ENCODE results near the gene ZNF486.
"Not testable (repeated sequence)": the region's sequence is repeated elsewhere in the genome, so short reads cannot be mapped to it uniquely, and the experiment has no call there.

The ZNF486 gene

DNA sequence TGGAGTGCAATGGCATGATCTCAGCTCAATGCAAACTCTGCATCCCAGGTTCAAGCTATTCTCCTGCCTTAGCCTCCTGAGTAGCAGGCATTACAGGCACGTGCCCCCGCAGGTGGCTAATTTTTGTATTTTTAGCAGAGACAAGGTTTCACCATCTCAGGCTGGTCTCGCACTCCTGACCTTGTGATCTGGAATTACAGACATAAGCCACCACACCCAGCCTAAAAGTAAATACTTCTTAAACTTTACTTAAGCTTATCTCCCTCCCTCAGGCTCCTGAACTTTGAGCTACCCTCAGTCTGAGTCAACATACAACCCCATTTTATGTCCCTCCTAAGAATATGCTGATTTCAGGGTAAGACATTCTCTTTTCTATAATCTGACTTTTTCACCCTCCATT lies 66.1 kb downstream of the ZNF486 start:
- DNase-seq (ENCODE audit: low read depth): no peak

DNA sequence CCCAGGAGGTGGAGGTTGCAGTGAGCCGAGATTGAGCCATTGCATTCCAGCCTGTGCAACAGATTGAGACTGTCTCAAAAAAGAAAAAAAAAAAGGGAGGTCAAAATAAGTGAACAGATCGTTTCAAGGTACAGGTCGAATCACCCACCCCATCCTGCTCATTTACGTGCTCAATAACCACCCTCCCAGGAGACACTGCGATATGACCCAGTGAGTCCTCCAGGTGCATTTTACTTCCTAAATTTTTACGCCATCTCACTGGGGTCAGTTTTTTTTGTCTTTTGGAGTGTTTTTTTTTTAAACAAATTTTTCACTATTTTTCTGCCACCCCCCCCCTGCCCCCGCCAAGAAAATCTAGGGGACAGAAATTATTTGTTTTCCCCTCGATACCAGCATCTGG lies 68.1 kb downstream of the ZNF486 start:
- no peak for DNase-seq (ENCODE audit: low read depth)

DNA sequence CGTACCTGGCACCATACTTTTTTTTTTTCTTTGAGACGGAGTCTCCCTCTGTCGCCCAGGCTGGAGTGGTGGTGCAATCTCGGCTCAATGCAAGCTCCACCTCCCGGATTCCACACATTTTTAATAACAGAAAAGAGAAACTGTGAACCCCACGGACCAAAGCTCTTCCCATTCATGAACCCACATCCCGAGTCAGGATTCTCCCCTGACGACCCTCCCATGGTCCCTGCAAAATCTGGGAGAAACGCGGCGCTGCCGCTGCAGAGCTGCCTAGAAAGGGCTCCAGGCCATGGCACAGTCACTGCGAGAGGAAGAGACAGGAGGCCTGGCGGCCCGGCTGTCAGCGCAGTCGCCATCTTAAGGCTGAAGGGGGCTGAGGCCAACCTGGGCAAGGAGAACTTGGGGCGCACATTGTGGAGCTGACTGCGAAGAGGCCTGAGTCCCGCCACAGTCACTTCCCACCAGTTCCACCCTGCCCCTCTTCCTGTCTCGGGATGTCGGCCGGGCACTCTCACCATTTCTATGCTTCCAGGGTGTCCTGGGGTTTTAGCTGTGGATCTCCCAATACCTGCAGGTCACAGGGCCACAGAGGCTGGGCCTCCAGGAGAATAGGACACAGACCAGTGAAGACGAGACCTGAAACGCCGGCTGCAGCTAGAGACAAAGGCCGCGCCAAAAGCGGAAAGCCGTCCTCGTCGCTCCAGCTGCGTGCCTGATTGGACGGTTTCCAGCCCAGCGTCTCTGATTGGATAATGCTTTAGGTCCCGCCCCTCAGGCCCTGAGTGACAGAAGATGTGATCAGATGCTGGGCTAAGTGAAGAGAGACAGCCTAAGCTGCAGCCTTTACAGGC lies 71.0 kb downstream of the ZNF486 start:
- peak; percentile 75 for DNase-seq (ENCODE audit: low read depth)

DNA sequence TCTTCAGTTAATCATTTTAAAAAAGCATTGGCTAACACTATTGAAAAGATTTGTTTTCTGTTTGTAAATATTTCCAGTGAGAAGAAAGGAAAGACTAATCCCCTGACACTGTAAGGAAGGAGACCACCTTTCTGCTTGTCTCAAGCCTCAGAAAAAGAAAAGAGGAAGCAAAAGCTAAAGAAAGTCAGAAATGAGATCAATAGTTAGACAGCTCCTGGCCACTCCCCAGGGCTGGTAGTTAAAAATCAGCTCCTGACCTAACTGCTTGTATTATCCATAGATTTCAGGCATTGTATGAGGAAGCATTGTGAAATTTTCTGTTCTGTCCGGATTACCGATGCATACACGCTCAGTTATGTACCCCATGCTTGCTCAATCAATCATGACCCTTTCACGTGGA lies 76.6 kb downstream of the ZNF486 start:
- no peak for DNase-seq (ENCODE audit: low read depth)

DNA sequence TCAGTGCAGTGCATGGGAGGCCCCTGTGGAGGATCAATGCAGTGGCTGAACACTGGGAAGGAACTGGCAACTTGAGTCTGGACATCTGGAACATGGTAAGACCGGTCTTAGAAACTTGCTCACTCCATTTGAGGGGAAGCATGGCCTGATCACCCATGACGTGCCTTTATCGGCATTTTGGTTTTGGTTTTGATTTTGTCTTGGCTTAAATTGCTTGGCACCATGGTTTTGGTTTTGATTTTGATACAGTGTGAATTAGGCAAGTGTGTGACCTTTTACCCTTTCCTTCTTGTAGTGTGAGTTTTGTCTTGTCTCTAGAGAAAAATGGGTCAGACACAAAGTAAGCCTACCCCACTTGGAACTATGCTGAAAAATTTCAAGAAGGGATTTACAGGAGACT lies 77.3 kb downstream of the ZNF486 start:
- DNase-seq (ENCODE audit: low read depth): no peak

DNA sequence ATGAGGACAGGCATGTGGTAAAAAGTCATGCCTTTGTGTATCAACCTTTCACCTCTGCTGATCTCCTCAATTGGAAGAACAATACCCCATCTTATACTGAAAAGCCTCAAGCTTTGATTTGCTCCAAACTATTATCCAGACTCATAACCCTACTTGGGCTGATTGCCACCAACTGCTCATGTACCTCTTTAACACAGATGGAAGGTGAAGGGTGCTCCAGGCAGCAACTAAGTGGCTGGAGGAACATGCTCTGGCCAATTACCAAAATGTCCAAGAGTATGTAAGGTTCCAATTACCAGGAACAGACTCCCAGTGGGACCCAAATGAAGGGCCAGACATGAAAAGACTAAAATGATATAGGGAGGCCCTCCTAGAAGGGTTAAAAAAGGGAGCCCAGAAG lies 78.3 kb downstream of the ZNF486 start:
- DNase-seq (ENCODE audit: low read depth): no peak

DNA sequence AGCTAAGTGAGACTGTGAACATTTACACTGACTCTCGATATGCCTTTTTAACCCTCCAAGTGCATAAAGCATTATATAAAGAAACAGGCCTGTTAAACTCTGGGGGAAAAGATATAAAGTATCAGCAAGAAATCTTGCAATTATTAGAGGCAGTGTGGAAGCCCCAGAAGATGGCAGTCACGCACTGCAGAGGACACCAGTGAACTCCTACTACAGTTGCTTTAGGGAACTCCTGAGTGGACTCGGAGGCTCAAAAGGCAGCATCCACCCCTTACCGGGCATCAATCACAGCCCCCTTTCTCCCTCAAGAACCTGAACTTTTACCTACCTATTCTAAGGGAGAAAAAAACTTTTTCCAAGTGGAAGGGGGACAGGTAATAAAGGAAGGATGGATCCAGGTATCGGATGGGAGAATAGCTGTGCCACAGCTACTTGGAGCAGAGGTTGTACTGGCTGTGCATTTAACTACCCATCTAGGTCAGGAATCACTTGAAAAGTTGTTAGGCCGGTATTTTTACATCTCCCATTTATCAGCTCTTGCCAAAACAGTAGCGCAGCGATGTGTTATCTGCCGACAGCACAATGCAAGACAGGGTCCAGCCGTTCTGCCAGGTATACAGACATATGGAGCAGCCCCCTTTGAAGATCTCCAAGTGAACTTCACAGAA lies 80.1 kb downstream of the ZNF486 start:
- no peak for DNase-seq (ENCODE audit: low read depth)

DNA sequence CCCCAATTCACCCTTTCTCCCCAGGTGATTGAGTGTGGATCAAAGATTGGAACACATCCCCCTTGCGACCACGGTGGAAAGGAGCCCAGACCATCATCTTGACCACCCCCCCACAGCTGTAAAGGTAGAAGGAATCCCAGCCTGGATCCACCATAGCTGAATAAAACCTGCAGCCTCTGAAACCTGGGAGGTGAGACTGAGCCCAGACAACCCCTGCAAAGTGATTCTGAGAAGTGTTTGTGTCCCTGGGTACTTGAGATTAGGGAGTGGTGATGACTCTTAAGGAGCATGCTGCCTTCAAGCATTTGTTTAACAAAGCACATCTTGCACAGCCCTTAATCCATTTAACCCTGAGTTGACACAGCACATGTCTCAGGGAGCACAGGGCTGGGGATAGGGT lies 81.2 kb downstream of the ZNF486 start:
- not testable (repeated sequence) for DNase-seq (ENCODE audit: low read depth)

All from stimulated activated CD4-positive, alpha-beta T cell treated with anti-CD3 and anti-CD28 coated beads, Interleukin-2, amount 100 ng/mL, for 4 hours (primary cell).